C1 segment of cervical spinal cord (tissue), 14 donors: Measurements from ENCODE around the gene UGT2A2.
"Not testable (repeated sequence)": the region's sequence is repeated elsewhere in the genome, so short reads cannot be mapped to it uniquely, and the experiment has no call there.

Source experiments
- DNase-seq, 14 donors: peaks; one replicate each; lab custom pipeline; 2025; lab: John Stamatoyannopoulos, UW

Gene UGT2A2

GRCh38 chr4:69639542-69639941 is at the start of gene UGT2A2:
TSS of gene UGT2A2 (minus strand) at chr4:69639642. CDS start at chr4:69639640, 2 bp downstream.
- DNase-seq = no peak

GRCh38 chr4:69684804-69685203 is 45.4 kb upstream of the UGT2A2 start:
- DNase-seq = no peak

DNA sequence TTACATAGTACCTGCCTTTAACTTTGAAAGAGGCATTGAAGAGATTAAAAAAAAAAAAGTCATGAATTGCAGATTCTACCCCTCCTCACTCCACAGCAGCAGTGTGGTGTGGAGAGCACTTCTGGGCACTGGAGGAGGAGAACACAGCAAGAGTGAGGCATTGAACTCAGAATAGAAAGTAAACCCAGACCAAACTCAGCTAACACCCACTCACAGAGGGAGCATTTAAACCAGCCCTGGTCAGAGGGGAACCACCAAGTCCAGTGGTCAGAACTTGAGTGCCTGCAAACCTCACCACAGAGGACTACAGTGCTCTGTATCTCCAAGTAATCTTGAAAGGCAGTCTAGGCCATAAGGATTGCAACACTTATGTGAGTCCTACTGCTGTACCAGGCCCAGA is 29.2 kb upstream of the UGT2A2 start:
- no peak for DNase-seq

- not testable (repeated sequence) for DNase-seq
Measured at GRCh38 chr4:69664009-69664408, 24.6 kb upstream of the UGT2A2 start.

GRCh38 chr4:69661130-69661803 is 21.8 kb upstream of the UGT2A2 start:
- not testable (repeated sequence) for DNase-seq

DNA sequence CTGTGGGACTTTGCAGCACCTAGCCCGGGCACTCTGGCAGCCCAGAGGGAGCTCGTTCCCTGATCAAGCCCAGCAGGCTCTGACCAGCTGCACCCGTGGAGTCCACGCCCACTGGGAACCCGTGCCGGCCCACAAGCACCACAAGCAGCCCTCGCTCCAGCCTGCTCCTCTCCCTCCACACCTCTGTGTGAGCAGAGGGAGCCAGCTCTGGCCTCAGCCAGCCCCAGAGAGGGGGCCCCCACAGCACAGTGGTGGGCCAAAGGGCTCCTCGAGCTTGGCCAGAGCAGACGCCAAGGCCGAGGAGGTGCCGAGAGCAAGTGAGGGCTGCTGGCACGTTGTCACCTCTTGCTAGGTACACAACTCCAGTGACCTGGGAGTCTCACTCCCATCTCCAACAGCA is 18.7 kb upstream of the UGT2A2 start:
- no peak for DNase-seq

- DNase-seq = no peak
Measured at GRCh38 chr4:69656653-69657158, 17.3 kb upstream of the UGT2A2 start.

GRCh38 chr4:69653147-69653546 is 13.7 kb upstream of the UGT2A2 start, which contains the start of gene UGT2A1:
TSS of gene UGT2A1 (minus strand) at chr4:69653247. CDS start at chr4:69647644, 5,603 bp downstream.
- no peak for DNase-seq

DNA sequence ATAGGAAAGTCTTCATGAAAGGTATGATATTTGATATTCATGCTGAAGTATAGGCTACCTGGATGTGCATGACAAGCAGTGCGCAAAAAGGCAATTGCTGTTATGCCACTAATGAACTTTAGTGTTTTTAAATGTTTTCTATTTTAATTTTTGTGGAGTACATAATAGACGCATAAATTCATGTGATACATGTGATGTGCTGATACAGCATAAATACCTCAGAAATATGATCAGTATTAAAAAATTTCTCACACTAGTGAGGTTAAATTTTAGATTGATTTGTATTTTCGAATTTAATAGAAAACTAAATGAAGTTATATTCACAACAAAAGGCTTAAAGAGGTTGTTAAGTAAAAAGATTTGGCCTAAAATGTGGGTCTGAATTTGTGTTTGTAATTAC is 11.4 kb upstream of the UGT2A2 start:
- no peak for DNase-seq

DNA sequence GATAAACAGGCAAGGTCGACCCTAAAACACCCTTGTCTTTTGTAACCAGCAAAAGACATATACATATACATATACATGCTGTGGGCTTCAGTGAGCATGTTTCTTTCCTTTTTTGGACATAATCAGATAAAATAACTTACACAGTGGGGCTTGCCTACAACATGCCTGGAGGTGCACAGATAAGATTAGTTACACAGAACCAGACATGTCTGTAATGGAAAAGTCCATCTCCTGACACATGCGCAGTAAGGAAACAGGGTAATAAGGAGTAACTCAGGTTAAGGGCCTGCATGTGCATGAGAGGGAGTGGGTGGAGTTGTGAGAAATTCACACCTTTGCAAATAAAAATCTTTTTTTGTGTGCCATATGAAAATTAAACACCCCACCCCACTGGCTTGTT is 10.2 kb upstream of the UGT2A2 start:
- no peak for DNase-seq

GRCh38 chr4:69649207-69649606 is 9.8 kb upstream of the UGT2A2 start:
- DNase-seq = no peak

DNA sequence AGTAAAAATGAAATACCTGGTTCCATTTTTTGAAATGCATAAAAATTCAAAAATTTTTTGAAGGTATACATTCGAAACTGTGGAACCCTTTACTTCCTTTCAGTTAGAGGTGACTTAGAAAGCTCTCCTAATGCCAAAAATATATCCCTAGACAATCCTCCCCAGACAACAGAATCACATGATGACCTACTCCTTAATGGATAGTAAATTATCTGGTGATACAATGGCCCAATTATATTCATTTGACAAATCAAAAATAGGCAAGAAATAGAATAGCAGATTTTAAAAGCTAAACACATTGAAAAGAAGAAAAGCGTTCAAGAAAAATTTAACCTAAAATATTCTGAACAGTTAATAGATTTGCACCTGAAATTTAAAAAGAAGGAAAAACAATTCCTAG is 3.5 kb upstream of the UGT2A2 start:
- no peak for DNase-seq

DNA sequence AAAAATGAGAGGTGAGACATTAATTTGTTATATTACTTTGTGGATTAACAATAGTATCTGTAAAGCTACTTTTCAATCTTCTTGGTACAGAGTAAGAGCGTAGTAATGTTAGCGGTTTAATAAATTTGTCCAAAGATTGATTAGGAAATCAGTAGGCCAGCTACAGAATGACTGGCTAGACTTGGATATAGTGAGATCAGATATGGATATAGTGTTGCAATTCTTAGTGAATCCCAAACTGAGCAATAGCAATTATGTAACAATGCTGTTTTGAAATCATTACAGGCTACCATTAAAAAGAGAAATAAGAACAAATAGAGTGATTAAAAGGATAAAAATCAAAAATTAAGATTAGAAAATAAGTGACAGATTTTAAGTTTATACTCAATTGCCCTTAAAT is 847 bp upstream of the UGT2A2 start:
- no peak for DNase-seq

DNA sequence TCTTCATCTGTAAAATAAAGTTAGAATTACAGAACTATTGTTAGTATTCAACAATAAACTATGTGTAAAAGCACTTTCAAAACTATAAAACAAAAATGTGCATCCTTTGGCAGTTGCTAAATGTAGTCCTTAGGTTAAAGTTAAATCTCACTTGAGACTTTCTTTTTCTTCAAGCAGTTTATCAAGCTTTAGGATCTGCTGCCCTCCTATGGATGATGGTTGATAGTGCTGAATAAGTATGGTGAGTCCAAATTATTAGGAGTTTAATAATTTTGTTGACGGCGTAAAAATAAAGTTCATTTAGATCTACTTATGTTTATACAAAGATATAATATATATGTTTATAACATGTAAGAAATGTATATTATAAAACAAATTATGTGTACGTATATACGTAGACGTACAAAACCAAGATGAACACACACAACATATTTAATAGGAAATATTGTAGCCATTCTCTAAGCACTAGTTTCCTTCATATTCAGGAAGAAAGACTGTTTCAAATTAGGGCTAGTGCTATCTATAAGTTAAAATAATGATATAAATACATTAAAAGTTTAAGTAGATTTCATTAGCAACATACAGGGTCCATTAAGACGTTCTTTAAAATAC is 22.3 kb downstream of the UGT2A2 start:
- no peak for DNase-seq

GRCh38 chr4:69610484-69610883 is 29.0 kb downstream of the UGT2A2 start:
- no peak for DNase-seq

GRCh38 chr4:69601065-69601464 is 38.4 kb downstream of the UGT2A2 start:
- DNase-seq = no peak

DNA sequence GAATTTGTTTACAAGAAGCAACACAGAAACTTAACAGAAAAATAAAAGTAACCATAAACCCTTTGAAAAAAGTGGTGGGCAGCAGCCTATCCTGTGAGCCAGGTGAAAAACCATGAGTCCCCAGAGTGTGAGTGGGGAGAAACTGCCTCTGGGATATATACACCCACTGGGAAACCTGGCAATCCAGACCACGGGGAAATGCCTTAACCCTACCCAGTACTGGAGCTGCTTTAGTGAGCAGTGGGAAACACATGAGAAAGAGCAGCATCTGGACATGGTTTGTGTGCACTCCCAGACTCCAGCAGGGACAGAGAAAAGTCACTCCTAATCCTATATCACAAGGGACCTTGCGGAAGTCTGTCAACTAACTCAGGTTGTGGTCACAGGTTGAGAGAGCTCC is 39.4 kb downstream of the UGT2A2 start:
- DNase-seq = no peak

DNA sequence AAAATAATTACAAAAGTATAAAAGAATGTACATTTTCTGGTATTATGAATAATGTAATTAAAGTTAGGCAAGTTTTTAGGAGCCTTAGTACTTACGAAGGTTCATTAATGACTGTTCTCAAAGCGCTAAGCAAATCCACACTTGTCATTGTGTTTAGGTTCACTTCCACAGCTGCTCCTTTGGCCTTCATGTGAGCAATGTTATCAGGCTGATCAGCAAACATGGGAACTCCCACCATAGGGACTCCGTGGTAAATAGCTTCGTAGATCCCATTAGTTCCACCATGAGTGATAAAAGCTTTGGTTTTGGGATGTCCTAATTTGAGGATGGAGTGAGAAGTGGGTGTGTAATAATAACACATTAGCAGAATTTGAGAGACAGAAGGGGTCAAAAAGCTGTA is 45.1 kb downstream of the UGT2A2 start:
- no peak for DNase-seq

DNA sequence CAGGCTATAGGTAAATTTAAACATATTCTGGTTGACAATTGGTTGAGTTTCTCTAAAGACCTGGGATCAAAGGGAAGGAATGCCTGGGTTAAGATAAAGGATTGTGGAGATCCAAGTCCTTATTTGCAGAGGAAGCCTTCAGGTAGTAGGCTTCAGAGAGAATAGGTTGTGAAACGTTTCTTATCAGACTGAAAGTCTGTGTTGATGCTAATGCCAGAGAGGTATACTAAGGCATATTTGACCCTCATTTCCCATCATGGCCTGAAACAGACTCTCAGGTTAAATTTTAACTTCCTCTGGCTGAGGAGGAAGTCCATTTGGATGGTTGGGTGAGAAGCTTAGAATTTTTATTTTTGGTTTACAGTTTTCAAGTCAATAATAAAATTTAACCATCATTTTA is 48.1 kb downstream of the UGT2A2 start:
- DNase-seq = no peak

DNA sequence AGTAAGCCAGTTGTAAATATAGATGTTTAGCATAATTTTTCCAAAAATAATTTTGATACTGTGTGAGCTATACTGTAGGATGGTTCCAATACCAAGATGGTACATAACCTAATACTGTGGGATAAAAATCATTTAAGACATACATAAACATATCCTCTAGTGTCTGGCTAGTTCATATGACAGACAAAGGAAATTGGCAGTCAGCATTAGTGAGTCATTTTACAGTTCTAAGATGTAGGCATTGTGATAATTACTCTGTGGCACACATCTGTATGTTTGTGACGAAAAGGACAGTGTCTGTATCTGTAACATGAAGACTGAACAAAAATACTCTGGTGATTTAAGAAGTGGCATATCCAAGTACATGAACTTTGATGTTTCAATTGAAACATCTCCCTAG is 49.6 kb downstream of the UGT2A2 start:
- no peak for DNase-seq

- DNase-seq = no peak
Measured at GRCh38 chr4:69584135-69584534, 55.3 kb downstream of the UGT2A2 start.

GRCh38 chr4:69583543-69583942 is 55.9 kb downstream of the UGT2A2 start:
- DNase-seq = no peak

GRCh38 chr4:69577245-69577644 is 62.2 kb downstream of the UGT2A2 start:
- no peak for DNase-seq
